ENCODE results near the gene WFDC12.
"Not testable (repeated sequence)": the region's sequence is repeated elsewhere in the genome, so short reads cannot be mapped to it uniquely, and the experiment has no call there.

Gene WFDC12

GRCh38 chr20:45124365-45124764 is at the start of gene WFDC12:
Gene WFDC12 (minus strand): TSS chr20:45124465. CDS start chr20:45124447, 18 bp downstream.
- H3K4me3 ChIP-seq (ENCODE audit: low read depth, low read length) = no peak within 1 kb of the TSS
- TF ChIP-seq CTCF (IDR thresholded peaks at IDR 0.05; ENCODE audit: borderline replicate concordance, insufficient read depth, low read depth, low read length) = no peak

GRCh38 chr20:45173522-45173921 is 49.3 kb upstream of the WFDC12 start:
- no peak for TF ChIP-seq CTCF (IDR thresholded peaks at IDR 0.05; ENCODE audit: borderline replicate concordance, insufficient read depth, low read depth, low read length)
- H3K4me3 ChIP-seq (ENCODE audit: low read depth, low read length) = no peak overlapping the region

- no peak overlapping the region for H3K4me3 ChIP-seq (ENCODE audit: low read depth, low read length)
- no peak for TF ChIP-seq CTCF (IDR thresholded peaks at IDR 0.05; ENCODE audit: borderline replicate concordance, insufficient read depth, low read depth, low read length)
Observed at GRCh38 chr20:45164906-45165305, 40.6 kb upstream of the WFDC12 start.

GRCh38 chr20:45163083-45163803 is 39.0 kb upstream of the WFDC12 start:
- H3K4me3 ChIP-seq (ENCODE audit: low read depth, low read length) = no peak overlapping the region
- no peak for TF ChIP-seq CTCF (IDR thresholded peaks at IDR 0.05; ENCODE audit: borderline replicate concordance, insufficient read depth, low read depth, low read length)

GRCh38 chr20:45157962-45158361 is 33.7 kb upstream of the WFDC12 start:
- no peak overlapping the region for H3K4me3 ChIP-seq (ENCODE audit: low read depth, low read length)
- no peak for TF ChIP-seq CTCF (IDR thresholded peaks at IDR 0.05; ENCODE audit: borderline replicate concordance, insufficient read depth, low read depth, low read length)

- TF ChIP-seq CTCF (IDR thresholded peaks at IDR 0.05; ENCODE audit: borderline replicate concordance, insufficient read depth, low read depth, low read length) = no peak
- no peak overlapping the region for H3K4me3 ChIP-seq (ENCODE audit: low read depth, low read length)
Observed at GRCh38 chr20:45156713-45157112, 32.4 kb upstream of the WFDC12 start.

- H3K4me3 ChIP-seq (ENCODE audit: low read depth, low read length) = not testable (repeated sequence)
Observed at GRCh38 chr20:45154794-45155193, 30.5 kb upstream of the WFDC12 start.

All from GM12875 (cell line).